ENCODE data around the gene STEAP2.

Gene STEAP2

GRCh38 chr7:90246171-90246570 is 34.6 kb downstream of the STEAP2 start:
- Histone ChIP-seq H3K4me3 (ENCODE audit: low read length) (no peak overlapping the region), H3K4me2 (ENCODE audit: low read length) (no peak overlapping the region), H3F3A (ENCODE audit: control insufficient read depth, insufficient read depth) (no peaks in the 10 kb centered on the region)

DNA sequence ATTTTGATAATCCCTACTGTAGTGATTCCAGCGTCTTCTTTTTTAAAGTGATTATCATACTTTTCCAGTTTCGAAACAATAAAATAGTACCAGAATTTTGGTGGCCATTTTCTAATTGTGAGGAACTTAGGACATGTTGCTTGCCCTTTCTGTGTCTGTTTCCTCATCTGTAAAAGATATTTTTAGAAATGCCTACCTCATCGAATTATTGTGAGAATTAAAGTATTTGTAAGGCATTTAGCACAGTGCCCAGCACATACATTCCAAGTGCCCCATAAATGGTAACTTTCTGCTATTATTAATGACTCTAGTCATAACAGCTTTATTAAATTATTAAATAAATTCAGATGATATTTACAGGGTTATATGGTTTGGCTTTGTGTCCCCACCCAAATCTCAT is 37.2 kb downstream of the STEAP2 start:
- no peaks in the 10 kb centered on the region; the same call in 1 of the 2 replicates for H3K9me3 ChIP-seq (ENCODE audit: control insufficient read depth, insufficient read depth, low read length)
- H3F3A ChIP-seq (ENCODE audit: control insufficient read depth, insufficient read depth), result no peaks in the 10 kb centered on the region
- no peak for TF ChIP-seq EZH2phosphoT487 (IDR thresholded peaks at IDR 0.05; ENCODE audit: borderline replicate concordance, low read length)
- TF ChIP-seq, protein P1, sequence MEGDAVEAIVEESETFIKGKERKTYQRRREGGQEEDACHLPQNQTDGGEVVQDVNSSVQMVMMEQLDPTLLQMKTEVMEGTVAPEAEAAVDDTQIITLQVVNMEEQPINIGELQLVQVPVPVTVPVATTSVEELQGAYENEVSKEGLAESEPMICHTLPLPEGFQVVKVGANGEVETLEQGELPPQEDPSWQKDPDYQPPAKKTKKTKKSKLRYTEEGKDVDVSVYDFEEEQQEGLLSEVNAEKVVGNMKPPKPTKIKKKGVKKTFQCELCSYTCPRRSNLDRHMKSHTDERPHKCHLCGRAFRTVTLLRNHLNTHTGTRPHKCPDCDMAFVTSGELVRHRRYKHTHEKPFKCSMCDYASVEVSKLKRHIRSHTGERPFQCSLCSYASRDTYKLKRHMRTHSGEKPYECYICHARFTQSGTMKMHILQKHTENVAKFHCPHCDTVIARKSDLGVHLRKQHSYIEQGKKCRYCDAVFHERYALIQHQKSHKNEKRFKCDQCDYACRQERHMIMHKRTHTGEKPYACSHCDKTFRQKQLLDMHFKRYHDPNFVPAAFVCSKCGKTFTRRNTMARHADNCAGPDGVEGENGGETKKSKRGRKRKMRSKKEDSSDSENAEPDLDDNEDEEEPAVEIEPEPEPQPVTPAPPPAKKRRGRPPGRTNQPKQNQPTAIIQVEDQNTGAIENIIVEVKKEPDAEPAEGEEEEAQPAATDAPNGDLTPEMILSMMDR (IDR thresholded peaks at IDR 0.05; ENCODE audit: low read depth, low read length, poor library complexity, severe bottlenecking), result no peak
- no peaks in the 10 kb centered on the region for H3K9me2 ChIP-seq (replicated peaks; ENCODE audit: control insufficient read depth, low read length)
- H3K4me3 ChIP-seq (ENCODE audit: low read length), result no peak overlapping the region
- peaks cover 11% of the 10 kb centered on the region for H3K27me3 ChIP-seq (ENCODE audit: control insufficient read depth, low read length)
- no peak overlapping the region for H3K27ac ChIP-seq (ENCODE audit: low read depth, low read length)
- H3K36me3 ChIP-seq (ENCODE audit: control insufficient read depth, low read length), result no peaks in the 10 kb centered on the region
- no peak overlapping the region for H3K4me2 ChIP-seq (ENCODE audit: low read length)
- no peaks in the 10 kb centered on the region for H3K79me2 ChIP-seq (ENCODE audit: control insufficient read depth, low read length)
- H4K20me1 ChIP-seq (ENCODE audit: control insufficient read depth, insufficient read depth, low read depth, low read length), result no peaks in the 10 kb centered on the region
- no peaks in the 10 kb centered on the region for H3K4me1 ChIP-seq (ENCODE audit: control insufficient read depth, low read length)

More at GRCh38 chr7:90246171-90246570, 34.6 kb downstream of the STEAP2 start:
- Histone ChIP-seq H3K9me3 (ENCODE audit: control insufficient read depth, insufficient read depth, low read length) (no peaks in the 10 kb centered on the region; the same call in 1 of the 2 replicates), H3K27ac (ENCODE audit: low read depth, low read length) (no peak overlapping the region), H3K36me3 (ENCODE audit: control insufficient read depth, low read length) (no peaks in the 10 kb centered on the region), H3K27me3 (ENCODE audit: control insufficient read depth, low read length) (peaks cover 11% of the 10 kb centered on the region), H3K79me2 (ENCODE audit: control insufficient read depth, low read length) (no peaks in the 10 kb centered on the region), H3K4me1 (ENCODE audit: control insufficient read depth, low read length) (no peaks in the 10 kb centered on the region), H4K20me1 (ENCODE audit: control insufficient read depth, insufficient read depth, low read depth, low read length) (no peaks in the 10 kb centered on the region), H3K9me2 (replicated peaks; ENCODE audit: control insufficient read depth, low read length) (no peaks in the 10 kb centered on the region)
- TF ChIP-seq EZH2phosphoT487 (IDR thresholded peaks at IDR 0.05; ENCODE audit: borderline replicate concordance, low read length), result no peak
- TF ChIP-seq, protein P1 (IDR thresholded peaks at IDR 0.05; ENCODE audit: low read depth, low read length, poor library complexity, severe bottlenecking), result no peak

DNA sequence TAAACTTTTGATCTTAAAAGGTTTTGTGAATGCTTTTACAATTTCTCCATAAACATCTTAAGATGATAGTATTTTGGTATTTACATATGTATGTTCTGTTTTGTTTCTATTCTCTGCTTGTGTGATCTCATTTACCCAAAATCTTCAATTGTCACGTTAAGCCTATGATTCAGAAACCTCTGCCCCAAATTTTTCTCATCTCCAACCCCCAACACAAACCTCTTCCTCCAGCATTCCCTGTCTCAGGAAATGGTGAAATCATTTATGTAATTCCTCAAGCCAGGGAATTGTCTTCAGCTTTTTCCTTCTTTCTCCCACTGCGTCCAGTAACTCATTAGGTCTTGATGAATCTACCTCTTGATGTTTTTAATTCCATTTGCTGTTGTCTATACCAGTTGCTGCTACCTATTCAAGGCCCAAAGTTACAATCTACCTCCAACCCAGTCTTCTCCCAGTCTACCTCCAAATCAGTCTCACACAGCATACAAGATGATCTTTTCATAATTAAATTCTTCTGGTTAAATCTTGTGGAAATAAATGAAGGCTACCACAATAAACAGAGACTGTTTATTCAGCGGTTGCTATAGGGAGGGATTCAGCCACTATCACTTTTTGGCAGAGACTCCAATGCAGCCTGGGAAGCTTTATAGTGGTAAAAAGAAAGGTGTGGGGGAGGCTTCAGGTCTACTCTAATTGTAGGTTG is 39.2 kb downstream of the STEAP2 start:
- TF ChIP-seq, protein P1 (IDR thresholded peaks at IDR 0.05; ENCODE audit: low read depth, low read length, poor library complexity, severe bottlenecking), result no peak
- Histone ChIP-seq H3F3A (ENCODE audit: control insufficient read depth, insufficient read depth) (no peaks in the 10 kb centered on the region), H3K4me3 (ENCODE audit: low read length) (no peak overlapping the region), H3K27me3 (ENCODE audit: control insufficient read depth, low read length) (peaks cover 8% of the 10 kb centered on the region), H3K36me3 (ENCODE audit: control insufficient read depth, low read length) (no peaks in the 10 kb centered on the region), H3K4me1 (ENCODE audit: control insufficient read depth, low read length) (no peaks in the 10 kb centered on the region), H4K20me1 (ENCODE audit: control insufficient read depth, insufficient read depth, low read depth, low read length) (no peaks in the 10 kb centered on the region), H3K27ac (ENCODE audit: low read depth, low read length) (no peak overlapping the region), H3K9me2 (replicated peaks; ENCODE audit: control insufficient read depth, low read length) (no peaks in the 10 kb centered on the region), H3K79me2 (ENCODE audit: control insufficient read depth, low read length) (no peaks in the 10 kb centered on the region), H3K9me3 (ENCODE audit: control insufficient read depth, insufficient read depth, low read length) (no peaks in the 10 kb centered on the region), H3K4me2 (ENCODE audit: low read length) (no peak overlapping the region)
